Measurements from ENCODE around the gene PCED1B.

The PCED1B gene

DNA sequence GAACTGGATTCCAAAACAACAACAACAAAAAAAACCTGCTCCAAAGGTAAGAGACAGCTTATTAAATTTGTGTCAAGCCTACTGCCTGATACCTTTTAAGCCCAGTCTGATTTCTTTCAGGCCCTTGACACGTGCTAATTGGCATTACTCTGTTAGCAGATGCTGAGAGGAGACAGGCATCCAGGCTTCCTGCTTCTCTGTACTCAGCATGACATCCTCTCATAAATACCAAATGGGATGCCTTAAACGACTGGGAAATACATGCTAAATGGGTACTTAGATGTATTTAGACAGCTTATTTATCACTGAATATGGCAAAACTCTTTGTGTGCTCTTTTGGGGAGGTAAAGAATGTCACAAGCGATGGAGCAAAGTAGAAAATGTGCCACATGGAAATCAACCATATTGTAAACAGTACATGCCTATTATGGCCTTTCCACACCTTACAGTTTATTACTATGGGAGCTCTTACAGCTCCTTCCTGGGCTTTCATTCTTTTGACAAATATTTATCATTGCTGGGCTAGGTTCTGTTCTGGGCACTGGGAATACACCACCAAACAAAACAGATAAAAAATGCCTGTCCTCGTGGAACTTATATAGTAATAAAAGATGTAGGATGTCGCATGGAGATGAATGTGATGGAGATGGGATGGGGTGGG, 11.5 kb upstream of the PCED1B start:
- no peak for DNase-seq

- no peak for DNase-seq
These were observed 10.9 kb upstream of the PCED1B start for GRCh38 chr12:47068539-47068938.

GRCh38 chr12:47070310-47070709, 9.1 kb upstream of the PCED1B start:
- DNase-seq, result no peak

- peak; percentile 9 for DNase-seq
These were observed 8.1 kb upstream of the PCED1B start for GRCh38 chr12:47071241-47071852.

GRCh38 chr12:47073951-47074350, 5.5 kb upstream of the PCED1B start:
- DNase-seq, result no peak

DNA sequence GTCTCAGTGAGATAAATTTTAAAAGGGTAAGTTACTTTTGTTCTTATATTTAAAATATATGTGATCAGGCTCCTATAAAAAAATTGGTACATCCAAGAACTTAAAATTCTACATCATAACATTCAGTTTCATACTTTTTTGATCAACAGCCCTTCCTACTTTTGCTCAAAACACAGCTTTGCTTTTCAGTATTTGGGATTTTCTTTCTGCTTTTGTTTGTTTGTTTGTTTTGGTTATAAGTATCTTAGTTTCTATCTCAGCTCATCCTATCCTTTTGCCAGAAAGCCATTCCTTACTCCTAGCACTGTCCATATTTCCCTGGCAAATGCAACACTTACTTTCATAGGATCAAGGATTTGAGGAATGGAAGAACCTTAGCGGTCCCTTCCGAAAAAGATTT, 4.7 kb upstream of the PCED1B start:
- DNase-seq, result peak; percentile 21

DNA sequence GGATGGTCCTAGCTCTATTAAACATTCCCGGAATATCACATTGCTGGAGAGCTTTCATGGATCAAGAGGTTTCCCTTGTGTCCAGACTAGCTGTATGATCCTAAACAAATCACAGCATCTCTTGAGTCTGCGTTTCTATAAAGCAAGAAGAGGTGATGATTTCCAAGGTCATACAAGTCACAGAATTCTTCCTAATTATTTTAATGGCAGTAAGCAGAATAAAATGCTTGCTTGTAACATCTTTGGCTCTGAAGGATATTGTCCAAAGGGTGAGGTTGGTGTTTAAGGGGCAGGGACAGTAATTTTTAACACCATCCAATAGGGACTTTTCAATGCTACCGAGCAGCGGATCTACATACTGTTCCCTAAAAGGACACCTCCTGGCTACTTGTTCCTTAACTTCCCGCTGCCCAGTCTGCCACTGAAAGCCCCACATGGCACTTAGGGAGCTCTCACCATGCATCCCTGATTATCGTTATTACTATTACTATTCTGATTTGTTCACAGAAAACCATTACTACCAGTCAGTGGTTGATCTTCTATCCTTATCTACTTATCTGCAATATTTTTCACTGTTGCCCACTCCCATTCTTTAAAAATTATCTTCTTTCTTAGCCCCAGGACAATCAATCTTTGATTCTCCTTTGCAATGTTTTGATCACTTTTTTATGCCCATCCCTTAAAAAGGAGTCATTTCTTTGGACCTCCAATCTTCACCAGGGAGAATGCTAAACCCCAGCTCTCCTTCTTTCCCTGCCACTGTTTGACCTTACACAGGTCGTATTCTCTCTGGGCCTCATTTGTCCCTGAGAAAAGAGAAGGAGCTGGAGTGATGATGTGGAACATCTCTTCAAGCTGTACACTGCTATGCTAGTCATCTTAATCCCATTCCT, 4.0 kb upstream of the PCED1B start:
- DNase-seq, result peak; percentile 5

DNA sequence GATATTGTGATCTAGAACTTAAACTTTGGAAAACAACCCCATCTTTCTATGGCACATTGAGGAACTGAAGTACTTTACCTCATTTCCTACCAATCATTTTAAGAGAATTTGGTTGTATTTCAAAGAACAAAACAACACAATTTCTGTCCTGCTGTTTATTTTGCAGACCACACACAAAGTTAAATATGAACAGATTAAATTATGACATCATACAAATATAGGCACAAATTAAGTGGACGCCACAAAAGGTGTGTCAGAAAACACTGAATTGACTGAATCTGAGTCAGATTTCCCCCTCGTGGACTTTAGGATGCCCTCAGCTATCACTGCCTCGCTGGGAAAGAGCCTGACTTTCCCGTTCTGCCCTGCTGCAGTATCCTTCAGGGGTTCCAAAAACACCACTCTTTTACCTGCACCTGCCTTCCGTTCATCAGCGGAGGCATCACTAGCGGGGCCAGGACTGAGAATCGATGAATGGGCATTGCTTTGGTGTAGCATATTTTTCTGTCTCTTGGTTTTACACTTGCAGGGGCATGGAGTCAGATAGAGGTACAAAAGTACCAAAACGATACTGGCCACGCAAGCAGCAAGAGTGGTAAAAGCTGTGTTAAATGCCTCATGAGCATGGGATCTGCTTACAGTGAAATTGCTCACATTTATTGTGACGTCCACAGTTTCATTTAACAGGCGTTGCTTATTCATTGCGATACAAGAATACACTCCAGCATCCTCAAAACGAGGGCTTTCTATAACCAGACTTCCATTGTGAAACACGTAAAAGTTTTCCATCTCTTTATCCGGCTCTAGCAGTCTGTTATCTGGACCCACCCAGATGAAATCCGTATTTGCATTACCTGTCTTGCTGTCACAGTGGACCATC, 2.0 kb upstream of the PCED1B start:
- peak; percentile 49 for DNase-seq

GRCh38 chr12:47078086-47078395, 1.4 kb upstream of the PCED1B start:
- DNase-seq, result peak; percentile 71

DNA sequence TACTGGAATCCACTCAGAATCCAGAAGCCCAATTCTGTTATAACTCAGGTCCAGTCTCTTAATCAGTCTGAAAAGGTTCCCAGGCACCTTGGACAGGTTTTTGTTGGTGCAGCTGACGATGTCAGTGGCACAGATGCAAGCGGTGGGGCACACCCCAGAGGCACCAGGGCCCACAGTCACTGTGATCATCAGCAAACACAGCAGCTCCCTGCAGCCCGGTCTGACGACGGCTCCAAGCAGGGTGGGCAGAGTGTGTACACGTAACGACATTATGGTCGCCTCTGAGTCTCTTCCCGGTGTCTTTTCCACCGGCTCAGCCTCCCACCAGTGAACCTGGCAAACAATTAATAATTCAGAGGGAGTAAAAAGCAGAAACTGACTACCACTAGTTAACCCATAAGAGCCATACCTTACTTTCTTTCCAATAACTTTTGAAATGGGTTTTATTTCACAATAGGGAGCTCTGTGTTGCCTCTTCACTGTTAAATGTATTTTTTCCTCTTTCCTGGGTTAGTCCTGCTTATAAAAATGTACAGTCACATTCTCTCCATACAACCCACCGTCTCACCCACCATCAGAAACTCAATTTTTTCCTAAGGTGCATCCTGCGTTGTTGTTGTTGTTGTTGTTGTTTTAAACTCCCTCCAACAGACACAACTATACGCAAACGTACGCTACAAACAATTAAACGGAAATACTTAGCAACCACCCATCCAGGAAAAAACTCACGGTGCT, 521 bp upstream of the PCED1B start:
- peak; percentile 52 for DNase-seq

GRCh38 chr12:47079981-47080724, 732 bp downstream of the PCED1B start:
- DNase-seq, result peak; percentile 77

- DNase-seq, result peak; percentile 86
These were observed 1.5 kb downstream of the PCED1B start for GRCh38 chr12:47080725-47081502.

DNA sequence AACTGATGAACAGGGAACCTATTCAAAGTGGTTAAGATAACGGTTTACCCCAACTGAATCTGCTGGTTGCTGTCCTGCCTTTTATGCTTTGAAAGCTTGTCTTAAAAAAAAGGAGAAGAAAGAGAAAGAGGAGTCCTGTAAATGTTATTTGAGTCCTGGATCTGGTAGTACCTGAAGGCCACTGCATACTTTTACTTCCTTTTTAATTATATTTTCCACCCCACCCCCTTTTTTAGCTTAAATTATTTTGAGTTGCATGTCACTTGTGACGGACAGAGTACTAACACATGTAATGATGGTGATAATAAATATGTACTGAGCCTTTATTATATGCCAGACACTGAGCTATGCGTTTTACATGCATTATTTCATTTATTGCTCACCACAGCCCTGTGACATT, 2.9 kb downstream of the PCED1B start:
- DNase-seq, result peak; percentile 46

DNA sequence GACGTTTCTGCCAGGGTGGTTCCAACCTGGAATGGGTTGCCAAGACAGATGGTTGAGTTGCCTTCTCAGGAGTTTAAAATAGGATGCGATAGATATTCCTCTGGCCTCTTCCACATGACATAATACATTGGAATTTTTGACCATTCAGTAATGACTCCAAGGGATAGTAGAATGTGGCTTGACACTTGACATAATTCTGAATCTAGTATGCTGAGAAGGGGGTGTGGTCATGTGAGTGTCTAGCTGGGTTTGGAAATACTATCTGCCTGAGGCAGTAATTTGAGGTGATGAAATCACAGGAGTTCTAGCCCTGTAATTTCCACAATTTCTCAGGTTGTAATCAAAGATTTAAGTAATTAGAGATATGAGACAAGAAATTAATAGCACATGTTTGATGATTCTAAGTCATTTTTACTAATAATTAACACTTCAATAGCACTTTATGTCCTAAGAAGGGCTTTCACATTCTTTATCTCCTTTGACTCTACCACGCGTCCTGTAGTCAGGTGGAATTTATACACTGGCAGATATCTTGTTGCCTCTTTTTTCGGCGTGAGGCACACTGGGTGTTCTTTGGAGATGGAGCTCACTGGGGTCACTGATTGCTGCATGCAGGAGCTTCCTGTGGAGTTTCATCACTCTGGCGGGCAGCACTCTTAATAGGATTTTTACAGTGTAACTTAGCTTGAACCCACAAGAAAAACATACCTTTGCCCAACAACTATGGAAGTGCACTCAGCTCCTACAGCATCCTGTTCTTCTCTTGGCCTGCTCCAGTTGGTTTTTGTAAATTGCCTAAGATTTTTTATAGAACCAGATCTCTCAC, 3.6 kb downstream of the PCED1B start:
- DNase-seq, result peak; percentile 97

DNA sequence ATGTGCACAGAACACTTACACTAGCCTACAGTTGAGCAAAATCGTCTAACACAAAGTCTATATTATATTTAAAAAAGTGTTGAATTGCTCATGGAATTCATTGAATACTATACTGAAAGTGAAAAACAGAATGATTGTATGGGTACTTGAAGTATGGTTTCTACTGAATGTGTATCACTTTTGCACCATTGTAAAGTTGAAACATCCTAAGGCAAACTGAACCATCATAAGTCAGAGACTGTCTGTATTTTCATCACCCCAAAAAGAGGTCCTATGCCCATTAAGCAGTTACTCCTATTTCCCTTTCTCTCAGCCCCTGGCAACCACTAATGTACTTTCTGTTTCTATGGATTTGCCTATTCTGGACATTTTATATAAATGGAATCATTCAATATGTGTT, 4.8 kb downstream of the PCED1B start:
- no peak for DNase-seq

- DNase-seq, result peak; percentile 55
These were observed 6.4 kb downstream of the PCED1B start for GRCh38 chr12:47085815-47086252.

DNA sequence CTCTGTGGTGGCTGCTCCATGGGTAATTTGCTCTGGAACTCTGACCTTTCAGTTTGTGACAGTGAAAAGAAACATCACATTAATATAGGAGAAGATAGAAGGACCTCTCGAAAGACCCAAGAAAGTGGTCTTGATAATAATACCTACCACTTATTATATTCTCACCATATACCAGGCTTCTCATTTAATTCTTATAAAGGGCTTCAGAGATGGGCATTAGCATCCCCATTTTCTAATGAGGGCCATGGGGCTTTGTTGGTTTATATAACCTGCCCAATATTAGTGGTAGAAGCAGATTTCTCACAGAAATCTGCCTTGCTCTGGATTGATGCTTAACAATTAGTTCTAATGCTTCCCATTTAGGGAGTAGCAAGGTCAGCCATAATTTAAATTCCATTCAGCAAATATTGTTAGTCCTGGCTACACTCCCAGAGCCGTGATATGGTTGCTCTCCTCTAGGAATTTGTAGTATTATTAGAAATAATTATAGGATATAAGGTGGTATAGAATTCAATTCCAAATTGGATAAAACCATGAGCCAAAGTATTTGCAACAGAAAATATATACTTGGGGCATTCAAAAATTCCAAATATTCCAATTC, 7.8 kb downstream of the PCED1B start:
- DNase-seq, result peak; percentile 76

GRCh38 chr12:47088021-47088944, 8.9 kb downstream of the PCED1B start:
- peak; percentile 62 for DNase-seq

Measured in kidney glomerular epithelial cell (primary cell).